ENCODE data around the gene TMEM271. TPM values are rescaled to one million over a fixed set of nuclear protein-coding genes. Genes with fewer than 3 reads are reported as not detected.

TMEM271 gene
- total and polyA plus RNA-seq, 10 of the 15 experiments (the other 5 are each of a cell fraction or from before 2014, with no cell fraction given): not detected

- Histone ChIP-seq H3K36me3 (ENCODE audit: control insufficient read depth in 2 of 2, insufficient read depth in 2 of 2, low read length in 1 of 2) (no peaks in the 10 kb centered on the region), H3K4me1 (ENCODE audit: control insufficient read depth, insufficient read depth, low read length) (no peaks in the 10 kb centered on the region), H2AFZ (ENCODE audit: control insufficient read depth, low read depth, low read length) (no peak overlapping the region), H3K27ac (ENCODE audit: control insufficient read depth, insufficient read depth) (no peak overlapping the region), H3K79me2 (ENCODE audit: control insufficient read depth, insufficient read depth, low read length) (no peaks in the 10 kb centered on the region), H3K9me3 (replicated peaks; ENCODE audit: control insufficient read depth, insufficient read depth, low read length) (peaks cover 3% of the 10 kb centered on the region; the same call in 1 of the 3 replicates), H3K27me3 (replicated peaks in 1 of 2; ENCODE audit: control insufficient read depth in 2 of 2, insufficient read depth in 2 of 2, low read length in 1 of 2) (no peaks in the 10 kb centered on the region; a peak in 1 of 4 replicates), H3K4me2 (ENCODE audit: control insufficient read depth, insufficient read depth) (no peak overlapping the region), H3K4me3 (no peak overlapping the region), H4K20me1 (ENCODE audit: control insufficient read depth, insufficient read depth) (no peaks in the 10 kb centered on the region), H3K9ac (ENCODE audit: control insufficient read depth, insufficient read depth, low read length) (no peak overlapping the region)
- CTCF ChIA-PET: interaction anchor here (1.7 kb wide), 1 partner anchor 334 kb away, joined by 5 read pairs; no protein-coding TSS in a partner anchor
- in situ Hi-C loops (cut with MboI): no loop called here
- DNase-seq (ENCODE audit: low read depth, low spot score) (no peak), FAIRE-seq (no peak), ATAC-seq (no peak)
- intact Hi-C loops (cut with micrococcal nuclease; ENCODE audit: unreplicated experiment): no loop called here
- WGBS (ENCODE audit: insufficient coverage, insufficient replicate concordance, low lambda C conversion rate, missing lambda C conversion rate): 21% methylated on average over 32 of the region's 32 CpGs
- no peak for TF ChIP-seq RELB (IDR thresholded peaks at IDR 0.05; ENCODE audit: low read depth)
- no peak for TF ChIP-seq POLR2AphosphoS5 (IDR thresholded peaks at IDR 0.05; ENCODE audit: low read length)
- no peak for TF ChIP-seq MAX (IDR thresholded peaks at IDR 0.05; ENCODE audit: low read depth, low read length)
- no peak for TF ChIP-seq CBX3 (IDR thresholded peaks at IDR 0.05; ENCODE audit: borderline replicate concordance, low read depth)
- TF ChIP-seq SPI1 (IDR thresholded peaks at IDR 0.05; ENCODE audit: borderline replicate concordance, insufficient read depth, low read depth, low read length): no peak
- no peak for TF ChIP-seq SIN3A (IDR thresholded peaks at IDR 0.05; ENCODE audit: low read depth, low read length)
- no peak for TF ChIP-seq SMAD1 (IDR thresholded peaks at IDR 0.05; ENCODE audit: low read depth, partially characterized antibody)
- TF ChIP-seq ZNF207 (IDR thresholded peaks at IDR 0.05; ENCODE audit: borderline replicate concordance): no peak
- TF ChIP-seq EED (IDR thresholded peaks at IDR 0.05; ENCODE audit: low read depth): no peak
- SMC1A ChIA-PET (ENCODE audit: uncharacterized antibody, unreplicated experiment): interaction anchor here (0.5 to 0.6 kb wide), 2 partner anchors 29 to 132 kb away, joined by 3 read pairs; no protein-coding TSS in a partner anchor
- POLR2A ChIA-PET: no interaction called here
- RAD21 ChIA-PET (ENCODE audit: unreplicated experiment): no interaction called here
- no TSS peak for BruUV-seq (replicated peaks)
These were observed 2.7 kb upstream of the TMEM271 start for GRCh38 chr4:578451-579443.
